Colonic mucosa (tissue), 4 donors: ENCODE results near the gene TBCD. TPM values are rescaled to one million over a fixed set of nuclear protein-coding genes. Genes with fewer than 3 reads are reported as not detected.

Experiments used
- DNase-seq: peaks from one replicate; pipeline ENCODE4 v3.0.0-alpha.2; 2020
- H3K27ac ChIP-seq: fragments of 200-600 bp; one replicate; pipeline ENCODE4 v1.8.0; 2021
- H3K27me3 ChIP-seq: fragments of 200-600 bp; one replicate; pipeline ENCODE4 v1.8.0; 2021
- H3K36me3 ChIP-seq: fragments of 200-600 bp; one replicate; pipeline ENCODE4 v1.8.0; 2021
- H3K4me1 ChIP-seq: fragments of 200-600 bp; one replicate; pipeline ENCODE4 v1.8.0; 2021; ENCODE audit warnings: mild to moderate bottlenecking
- H3K4me3 ChIP-seq: fragments of 200-600 bp; one replicate; pipeline ENCODE4 v1.8.0; 2021
- H3K9ac ChIP-seq, 2 donors: one replicate each; pipeline ENCODE4 v1.7.0; 2013; ENCODE audit warnings: control low read depth in 2 of 2, low read depth in 2 of 2, low read length in 2 of 2
- H3K9me3 ChIP-seq: fragments of 200-600 bp; one replicate; pipeline ENCODE4 v1.8.0; 2021
- intact Hi-C: fragments of 100-400 bp; cut with DNase I; formaldehyde crosslinking; loops from one replicate; pipeline ENCODE4 v1.14.1; 2022
- total RNA-seq, 2 donors: library from RNA; stranded (reverse); fragmentation: NEBNext Ultra II Directional in 1 of 2; extraction: Animal tissue kit (Norgen Biotek cat#: 25700) in 1 of 2; gene quantifications; one replicate each; pipeline ENCODE4 v1.2.1, GENCODE V29; 2021
- TF ChIP-seq, protein P1 (sequence below): fragments of 200-600 bp; IDR thresholded peaks from one replicate; pipeline ENCODE4 v1.8.0; 2022; ENCODE audit warnings: antibody characterized with exemption, mild to moderate bottlenecking
- donor health status: healthy.
- donor health status: DM: no; HTN: no; CAD: no.
- donor health status: DM: no; HTN: no; CAD: no.

Gene TBCD
- total RNA-seq, 2 donors from 2014 or later: 49.2 to 101 TPM

DNA sequence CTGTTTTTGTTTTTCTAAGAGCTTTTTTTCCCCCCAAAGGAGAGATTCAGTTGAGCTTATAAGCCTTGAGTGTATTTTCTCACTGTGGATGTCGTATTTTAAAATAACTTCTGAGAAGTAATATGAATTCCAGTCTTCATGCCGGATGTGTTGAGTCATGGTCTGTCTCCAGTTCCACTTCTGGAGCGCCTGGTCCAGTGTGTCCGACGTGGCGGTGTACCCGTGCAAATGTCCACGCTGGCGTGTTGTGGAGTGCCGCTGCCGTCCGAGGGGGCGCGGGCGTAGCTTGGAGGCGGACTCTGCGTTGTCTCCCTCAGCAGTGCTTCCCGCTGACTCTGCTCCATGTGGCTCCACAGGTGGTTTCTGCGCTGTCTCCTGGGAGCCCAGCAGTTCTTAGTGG is 148.9 kb downstream of the TBCD start:
- Histone ChIP-seq H3K9ac (no peak overlapping the region), H3K27ac (no peak overlapping the region), H3K9me3 (no peaks in the 10 kb centered on the region), H3K4me3 (no peak overlapping the region), H3K4me1 (no peaks in the 10 kb centered on the region), H3K27me3 (no peaks in the 10 kb centered on the region), H3K36me3 (no peaks in the 10 kb centered on the region)
- TF ChIP-seq, protein P1, sequence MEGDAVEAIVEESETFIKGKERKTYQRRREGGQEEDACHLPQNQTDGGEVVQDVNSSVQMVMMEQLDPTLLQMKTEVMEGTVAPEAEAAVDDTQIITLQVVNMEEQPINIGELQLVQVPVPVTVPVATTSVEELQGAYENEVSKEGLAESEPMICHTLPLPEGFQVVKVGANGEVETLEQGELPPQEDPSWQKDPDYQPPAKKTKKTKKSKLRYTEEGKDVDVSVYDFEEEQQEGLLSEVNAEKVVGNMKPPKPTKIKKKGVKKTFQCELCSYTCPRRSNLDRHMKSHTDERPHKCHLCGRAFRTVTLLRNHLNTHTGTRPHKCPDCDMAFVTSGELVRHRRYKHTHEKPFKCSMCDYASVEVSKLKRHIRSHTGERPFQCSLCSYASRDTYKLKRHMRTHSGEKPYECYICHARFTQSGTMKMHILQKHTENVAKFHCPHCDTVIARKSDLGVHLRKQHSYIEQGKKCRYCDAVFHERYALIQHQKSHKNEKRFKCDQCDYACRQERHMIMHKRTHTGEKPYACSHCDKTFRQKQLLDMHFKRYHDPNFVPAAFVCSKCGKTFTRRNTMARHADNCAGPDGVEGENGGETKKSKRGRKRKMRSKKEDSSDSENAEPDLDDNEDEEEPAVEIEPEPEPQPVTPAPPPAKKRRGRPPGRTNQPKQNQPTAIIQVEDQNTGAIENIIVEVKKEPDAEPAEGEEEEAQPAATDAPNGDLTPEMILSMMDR: no peak
- intact Hi-C loops: no loop called here
- DNase-seq: no peak

- Histone ChIP-seq H3K4me3 (no peak overlapping the region), H3K36me3 (no peaks in the 10 kb centered on the region), H3K27me3 (no peaks in the 10 kb centered on the region), H3K9me3 (no peaks in the 10 kb centered on the region), H3K9ac (no peak overlapping the region), H3K4me1 (no peaks in the 10 kb centered on the region), H3K27ac (no peak overlapping the region)
- TF ChIP-seq, protein P1: no peak
- DNase-seq: no peak
- intact Hi-C loops: no loop called here
Observed at GRCh38 chr17:82901356-82901755, 149.5 kb downstream of the TBCD start.

DNA sequence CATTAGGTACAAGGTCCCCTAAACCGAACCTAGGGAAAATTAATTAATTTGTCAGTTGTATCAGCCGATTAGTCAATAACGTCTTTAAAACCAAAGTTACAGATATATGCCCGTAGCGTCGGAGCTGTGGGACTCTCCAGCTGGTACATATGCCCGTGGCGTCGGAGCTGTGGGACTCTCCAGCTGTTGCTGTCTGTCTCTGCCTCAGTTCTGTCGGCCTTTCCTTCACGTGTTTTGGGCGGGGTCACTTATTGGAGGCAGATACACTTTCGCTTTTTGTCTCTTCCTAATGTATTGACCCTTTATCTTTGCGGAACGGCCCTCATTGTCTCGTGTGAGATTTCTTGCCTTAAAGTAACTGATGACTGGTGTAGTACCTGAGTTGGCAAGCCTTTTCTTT is 150.0 kb downstream of the TBCD start:
- no peak overlapping the region for H3K9ac ChIP-seq
- intact Hi-C loops: no loop called here
- H3K27me3 ChIP-seq: no peaks in the 10 kb centered on the region
- no peaks in the 10 kb centered on the region for H3K4me1 ChIP-seq
- DNase-seq: no peak
- no peaks in the 10 kb centered on the region for H3K9me3 ChIP-seq
- TF ChIP-seq, protein P1: no peak
- no peak overlapping the region for H3K4me3 ChIP-seq
- H3K27ac ChIP-seq: no peak overlapping the region
- no peaks in the 10 kb centered on the region for H3K36me3 ChIP-seq

DNA sequence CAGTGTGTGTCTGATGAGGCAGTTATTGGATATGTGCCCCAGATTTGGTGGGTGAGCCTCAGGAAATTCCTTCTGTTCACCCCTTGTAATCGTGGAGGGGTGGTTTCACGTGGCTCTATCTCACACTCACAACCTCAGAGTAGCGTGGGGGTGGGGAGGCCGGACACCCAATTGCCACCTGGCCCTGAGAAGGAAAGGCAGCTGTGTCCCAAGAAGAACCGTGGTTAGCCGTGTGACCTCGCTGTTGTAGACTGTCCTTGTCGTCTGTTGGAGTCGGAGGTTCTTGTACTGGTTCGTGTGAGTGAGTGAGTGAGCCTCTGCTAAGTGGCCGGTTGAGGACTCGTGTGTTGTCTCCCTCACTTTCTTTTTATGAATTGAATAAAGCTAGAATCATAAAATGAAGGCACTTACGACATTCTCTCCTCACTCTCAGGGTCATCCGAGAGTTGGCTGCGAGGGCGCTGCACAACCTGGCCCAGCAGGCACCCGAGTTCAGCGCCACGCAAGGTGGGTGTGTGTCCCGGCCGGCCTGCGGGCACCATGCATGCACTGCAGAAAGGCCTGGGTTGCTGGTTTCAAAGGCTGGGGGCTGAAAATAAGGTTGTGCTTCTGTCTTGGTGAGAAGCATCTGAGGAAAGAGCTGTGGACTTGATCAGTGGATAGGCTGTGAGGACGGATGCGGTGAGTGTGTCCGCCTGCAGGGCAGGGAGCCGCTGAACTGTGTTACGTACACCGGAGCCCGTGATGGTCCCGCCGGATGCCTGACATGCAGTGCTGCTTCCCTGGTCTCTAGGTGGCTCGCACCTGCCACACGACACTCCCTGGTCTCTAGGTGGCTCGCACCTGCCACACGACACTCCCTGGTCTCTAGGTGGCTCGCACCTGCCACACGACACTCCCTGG is 151.4 kb downstream of the TBCD start:
- Histone ChIP-seq H3K9me3 (no peaks in the 10 kb centered on the region), H3K4me1 (no peaks in the 10 kb centered on the region), H3K4me3 (no peak overlapping the region), H3K27ac (no peak overlapping the region), H3K9ac (no peak overlapping the region), H3K27me3 (no peaks in the 10 kb centered on the region), H3K36me3 (no peaks in the 10 kb centered on the region)
- TF ChIP-seq, protein P1: no peak
- intact Hi-C loops: no loop called here
- DNase-seq: no peak

GRCh38 chr17:82905130-82905529 is 153.3 kb downstream of the TBCD start:
- Histone ChIP-seq H3K4me1 (no peaks in the 10 kb centered on the region), H3K9ac (no peak overlapping the region), H3K27ac (no peak overlapping the region), H3K9me3 (no peaks in the 10 kb centered on the region), H3K4me3 (no peak overlapping the region), H3K36me3 (no peaks in the 10 kb centered on the region), H3K27me3 (no peaks in the 10 kb centered on the region)
- TF ChIP-seq, protein P1: no peak
- DNase-seq: no peak
- intact Hi-C loops: no loop called here
